Measurements from ENCODE around the gene E2F2. TPM values are rescaled to one million over a fixed set of nuclear protein-coding genes. Genes with fewer than 3 reads are reported as not detected.

The E2F2 gene
- total and polyA plus RNA-seq, 2 of the 13 experiments (the other 11 are each of a cell fraction or from before 2014, with no cell fraction given) = 0.65 to 6.6 TPM

DNA sequence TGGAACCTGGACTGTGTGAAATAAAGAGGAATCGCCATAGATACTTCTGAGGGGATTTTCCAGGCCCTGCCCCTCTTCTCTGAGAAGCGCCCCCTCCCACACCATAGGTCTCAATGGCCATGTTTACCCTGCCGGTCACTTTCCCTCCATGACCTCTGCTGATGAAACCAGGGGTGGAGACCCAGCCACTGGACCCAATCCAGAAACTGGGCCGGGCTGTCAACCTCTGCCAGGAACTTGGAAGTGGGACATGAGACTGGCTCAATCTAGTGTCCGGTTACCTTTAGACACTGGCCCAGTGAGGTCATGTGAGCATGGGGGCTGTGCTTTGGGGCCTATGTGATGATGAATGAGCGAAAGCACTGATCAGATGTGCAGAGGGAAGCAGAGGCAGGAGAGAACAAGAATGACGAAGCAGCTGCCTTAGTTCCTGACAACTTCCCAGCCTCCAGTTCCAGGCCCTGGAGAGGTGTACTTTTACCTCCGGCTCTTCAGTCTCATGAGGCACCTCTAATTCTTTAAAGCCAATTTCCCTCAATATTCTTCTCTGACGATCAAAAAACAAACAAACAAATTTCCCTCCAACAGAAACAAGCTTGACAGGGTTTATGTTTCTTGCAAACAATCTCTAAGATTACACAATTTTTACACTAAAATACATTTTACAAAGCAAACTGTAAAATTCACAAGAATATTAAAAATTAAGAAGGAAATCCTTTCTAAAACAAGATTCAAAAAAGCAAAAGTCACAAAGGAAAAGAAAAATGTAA, 52.0 kb downstream of the E2F2 start (continued):
- TF ChIP-seq, protein P1, sequence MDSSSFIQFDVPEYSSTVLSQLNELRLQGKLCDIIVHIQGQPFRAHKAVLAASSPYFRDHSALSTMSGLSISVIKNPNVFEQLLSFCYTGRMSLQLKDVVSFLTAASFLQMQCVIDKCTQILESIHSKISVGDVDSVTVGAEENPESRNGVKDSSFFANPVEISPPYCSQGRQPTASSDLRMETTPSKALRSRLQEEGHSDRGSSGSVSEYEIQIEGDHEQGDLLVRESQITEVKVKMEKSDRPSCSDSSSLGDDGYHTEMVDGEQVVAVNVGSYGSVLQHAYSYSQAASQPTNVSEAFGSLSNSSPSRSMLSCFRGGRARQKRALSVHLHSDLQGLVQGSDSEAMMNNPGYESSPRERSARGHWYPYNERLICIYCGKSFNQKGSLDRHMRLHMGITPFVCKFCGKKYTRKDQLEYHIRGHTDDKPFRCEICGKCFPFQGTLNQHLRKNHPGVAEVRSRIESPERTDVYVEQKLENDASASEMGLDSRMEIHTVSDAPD (CRISPR knock-in tag; IDR thresholded peaks at IDR 0.05) = peak; percentile 64; the same call in 1 of the 2 replicates
- TF ChIP-seq SUZ12 (IDR thresholded peaks at IDR 0.05; ENCODE audit: low read depth, low read length) (no peak), ZNF790 (CRISPR knock-in tag; IDR thresholded peaks at IDR 0.05; ENCODE audit: borderline replicate concordance) (no peak), ZNF703 (CRISPR knock-in tag; IDR thresholded peaks at IDR 0.05; ENCODE audit: borderline replicate concordance) (no peak), RBM22 (optimal IDR thresholded peaks at IDR 0.05; ENCODE audit: low read length) (no peak), ZNF180 (CRISPR knock-in tag; IDR thresholded peaks at IDR 0.05; ENCODE audit: borderline replicate concordance, low read depth) (no peak), ZNF567 (CRISPR knock-in tag; IDR thresholded peaks at IDR 0.05; ENCODE audit: borderline replicate concordance) (no peak), YEATS4 (CRISPR knock-in tag; IDR thresholded peaks at IDR 0.05; ENCODE audit: borderline replicate concordance) (no peak), ZNF564 (CRISPR knock-in tag; IDR thresholded peaks at IDR 0.05) (no peak), FOSL1 (CRISPR knock-in tag; IDR thresholded peaks at IDR 0.05; ENCODE audit: borderline replicate concordance) (no peak), SYNCRIP (IDR thresholded peaks at IDR 0.05; ENCODE audit: insufficient read depth, low read depth, low read length) (no peak), ZNF232 (CRISPR knock-in tag; IDR thresholded peaks at IDR 0.05; ENCODE audit: borderline replicate concordance) (no peak), ZNF550 (CRISPR knock-in tag; IDR thresholded peaks at IDR 0.05; ENCODE audit: borderline replicate concordance) (no peak), NR2F1 (CRISPR knock-in tag; IDR thresholded peaks at IDR 0.05) (peak in 1 of 2 experiments; percentile 83; a peak in 3 of 4 replicates), ZNF143 (CRISPR knock-in tag; IDR thresholded peaks at IDR 0.05) (no peak), MIER3 (CRISPR knock-in tag; IDR thresholded peaks at IDR 0.05; ENCODE audit: borderline replicate concordance) (peak; percentile 75; the same call in 1 of the 2 replicates), TGIF2 (CRISPR knock-in tag; IDR thresholded peaks at IDR 0.05) (peak; percentile 93), ZNF614 (CRISPR knock-in tag; IDR thresholded peaks at IDR 0.05; ENCODE audit: borderline replicate concordance) (peak; percentile 40; the same call in 1 of the 2 replicates), NRL (CRISPR knock-in tag; IDR thresholded peaks at IDR 0.05; ENCODE audit: borderline replicate concordance) (0 out of 2 replicates have a peak, but pooled peaks have one; percentile 20), ZNF484 (CRISPR knock-in tag; IDR thresholded peaks at IDR 0.05; ENCODE audit: borderline replicate concordance, low read depth) (no peak)
- TF ChIP-seq, protein P2, sequence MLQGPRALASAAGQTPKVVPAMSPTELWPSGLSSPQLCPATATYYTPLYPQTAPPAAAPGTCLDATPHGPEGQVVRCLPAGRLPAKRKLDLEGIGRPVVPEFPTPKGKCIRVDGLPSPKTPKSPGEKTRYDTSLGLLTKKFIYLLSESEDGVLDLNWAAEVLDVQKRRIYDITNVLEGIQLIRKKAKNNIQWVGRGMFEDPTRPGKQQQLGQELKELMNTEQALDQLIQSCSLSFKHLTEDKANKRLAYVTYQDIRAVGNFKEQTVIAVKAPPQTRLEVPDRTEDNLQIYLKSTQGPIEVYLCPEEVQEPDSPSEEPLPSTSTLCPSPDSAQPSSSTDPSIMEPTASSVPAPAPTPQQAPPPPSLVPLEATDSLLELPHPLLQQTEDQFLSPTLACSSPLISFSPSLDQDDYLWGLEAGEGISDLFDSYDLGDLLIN (CRISPR knock-in tag; IDR thresholded peaks at IDR 0.05; ENCODE audit: borderline replicate concordance) = no peak
- TF ChIP-seq, protein P3, sequence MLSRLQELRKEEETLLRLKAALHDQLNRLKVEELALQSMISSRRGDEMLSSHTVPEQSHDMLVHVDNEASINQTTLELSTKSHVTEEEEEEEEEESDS (CRISPR knock-in tag; IDR thresholded peaks at IDR 0.05; ENCODE audit: borderline replicate concordance) = no peak
- TF ChIP-seq, protein P4, sequence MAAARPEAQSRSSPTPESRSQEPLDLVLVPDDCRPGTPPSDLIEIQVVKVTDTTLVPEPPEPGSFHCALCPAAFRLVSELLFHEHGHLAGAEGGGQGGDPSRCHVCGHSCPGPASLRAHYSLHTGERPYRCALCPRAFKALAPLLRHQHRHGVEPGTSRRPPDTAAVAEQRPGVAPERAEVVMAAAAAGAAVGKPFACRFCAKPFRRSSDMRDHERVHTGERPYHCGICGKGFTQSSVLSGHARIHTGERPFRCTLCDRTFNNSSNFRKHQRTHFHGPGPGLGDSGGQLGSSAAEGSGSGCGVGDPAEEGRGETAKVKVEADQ (CRISPR knock-in tag; IDR thresholded peaks at IDR 0.05; ENCODE audit: borderline replicate concordance) = no peak
- TF ChIP-seq, protein P5, sequence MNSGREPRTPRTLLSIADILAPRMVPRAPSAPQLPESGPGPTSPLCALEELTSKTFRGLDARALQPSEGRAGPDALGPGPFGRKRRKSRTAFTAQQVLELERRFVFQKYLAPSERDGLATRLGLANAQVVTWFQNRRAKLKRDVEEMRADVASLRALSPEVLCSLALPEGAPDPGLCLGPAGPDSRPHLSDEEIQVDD (CRISPR knock-in tag; IDR thresholded peaks at IDR 0.05; ENCODE audit: borderline replicate concordance) = no peak

Data from HepG2 (cell line).